ENCODE data around the gene OTUD3. TPM values are rescaled to one million over a fixed set of nuclear protein-coding genes. Genes with fewer than 3 reads are reported as not detected.
A peak's percentile ranks its signal among the peaks of the same experiment; 100 is the strongest.

OTUD3 gene
- total and polyA plus RNA-seq, 2 of the 4 experiments (the other 2 are of a cell fraction) = 2.9 to 3.1 TPM

- POLR2A ChIA-PET (ENCODE audit: unreplicated experiment) = no interaction called here
- H3K4me3 ChIP-seq (ENCODE audit: insufficient read depth, low read depth, low read length) = no peak within 1 kb of the TSS
- CTCF ChIA-PET = no interaction called here
- H2BK15ac ChIP-seq (ENCODE audit: low read depth, low read length) = no peak within 1 kb of the TSS
- H3K23ac ChIP-seq (ENCODE audit: low read depth, low read length) = no peak within 1 kb of the TSS
- peaks cover 12% of the 10 kb centered on the region for H3K27me3 ChIP-seq (ENCODE audit: control insufficient read depth, insufficient read depth, low read length)
- DNase-seq (no peak), ATAC-seq (ENCODE audit: low read depth) (no peak)
- no peaks in the 10 kb centered on the region for H3K36me3 ChIP-seq (ENCODE audit: control insufficient read depth, insufficient read depth, low read length)
- H4K8ac ChIP-seq (ENCODE audit: low read depth in 2 of 2, low read length in 2 of 2) = no peak within 1 kb of the TSS
- no peaks in the 10 kb centered on the region for H4K20me1 ChIP-seq (ENCODE audit: insufficient read depth, low read length)
- no peak within 1 kb of the TSS for H2AK9ac ChIP-seq (replicated peaks; ENCODE audit: low read depth, low read length, poor library complexity)
- no peaks in the 10 kb centered on the region for H3K79me1 ChIP-seq (ENCODE audit: low read depth in 1 of 2, low read length in 2 of 2)
- H3K9ac ChIP-seq (ENCODE audit: low read depth, low read length) = no peak within 1 kb of the TSS
- no peaks in the 10 kb centered on the region for H3K4me1 ChIP-seq (ENCODE audit: control insufficient read depth, insufficient read depth, low read length)
- H3K9me3 ChIP-seq (ENCODE audit: control insufficient read depth, insufficient read depth, low read length) = no peaks in the 10 kb centered on the region
- no peak within 1 kb of the TSS for H3K18ac ChIP-seq (ENCODE audit: low read depth, low read length)
- H4K91ac ChIP-seq (ENCODE audit: insufficient read depth, low read depth, low read length) = no peak within 1 kb of the TSS
- no peak for TF ChIP-seq NFE2L2 (IDR thresholded peaks at IDR 0.05; ENCODE audit: low read depth, low read length)
- no peak for TF ChIP-seq ELK1 (IDR thresholded peaks at IDR 0.05; ENCODE audit: borderline replicate concordance, low read depth, low read length)
- TF ChIP-seq MAFK (IDR thresholded peaks at IDR 0.05; ENCODE audit: low read depth, low read length) = no peak
- no peak for TF ChIP-seq CHD1 (IDR thresholded peaks at IDR 0.05; ENCODE audit: low read depth, low read length)
- no peak for TF ChIP-seq USF2 (IDR thresholded peaks at IDR 0.05; ENCODE audit: low read depth, low read length)
- no peak for TF ChIP-seq RAD21 (IDR thresholded peaks at IDR 0.05; ENCODE audit: low read length)
- no peak for TF ChIP-seq FOS (IDR thresholded peaks at IDR 0.05; ENCODE audit: low read depth, low read length)
- no peak for TF ChIP-seq CTCF (conservative IDR thresholded peaks at IDR 0.05; ENCODE audit: low read depth, low read length)
- no peak for TF ChIP-seq CEBPB (IDR thresholded peaks at IDR 0.05; ENCODE audit: low read depth, low read length)
- TF ChIP-seq RCOR1 (IDR thresholded peaks at IDR 0.05; ENCODE audit: insufficient replicate concordance, low read length) = no peak
- no peak for TF ChIP-seq SMC3 (IDR thresholded peaks at IDR 0.05; ENCODE audit: low read depth, low read length)
- no peak for TF ChIP-seq POLR2A (IDR thresholded peaks at IDR 0.05; ENCODE audit: low read depth, low read length)
- TF ChIP-seq MXI1 (IDR thresholded peaks at IDR 0.05; ENCODE audit: borderline replicate concordance, low read depth, low read length) = no peak
- TF ChIP-seq MAZ (IDR thresholded peaks at IDR 0.05; ENCODE audit: borderline replicate concordance, low read depth, low read length) = no peak
- H2AFZ ChIP-seq (replicated peaks; ENCODE audit: low read length, poor library complexity) = peak within 1 kb of the TSS; percentile 26
- intact Hi-C loops (cut with micrococcal nuclease) (no loop called here), dilution Hi-C loops (cut with HindIII; ENCODE audit: low sequenced_read_pairs, unreplicated experiment) (no loop called here), in situ Hi-C loops (cut with MboI; ENCODE audit: low sequenced_read_pairs) (no loop called here)
- H3K4ac ChIP-seq (ENCODE audit: low read depth, low read length) = no peak within 1 kb of the TSS
- H2BK5ac ChIP-seq (ENCODE audit: low read depth, low read length, poor library complexity, severe bottlenecking) = no peak within 1 kb of the TSS
- H4K5ac ChIP-seq (ENCODE audit: low read depth, low read length) = no peak within 1 kb of the TSS
- no peaks in the 10 kb centered on the region for H3K9me1 ChIP-seq (ENCODE audit: insufficient read depth, low read length)
- no peak within 1 kb of the TSS for H3K27ac ChIP-seq (ENCODE audit: insufficient read depth, low read length)
- no peak within 1 kb of the TSS for H2BK120ac ChIP-seq (ENCODE audit: low read depth, low read length)
- no peak within 1 kb of the TSS for H3K4me2 ChIP-seq (ENCODE audit: low read depth, low read length)
- H2BK20ac ChIP-seq (ENCODE audit: low read depth, low read length) = no peak within 1 kb of the TSS
- no TSS peak for BruUV-seq (replicated peaks)
- no peak within 1 kb of the TSS for H3K14ac ChIP-seq (replicated peaks; ENCODE audit: low read depth, low read length)
- H3K56ac ChIP-seq (ENCODE audit: extremely low read depth, insufficient read depth, low read length) = no peak within 1 kb of the TSS
- WGBS, 2 experiments (ENCODE audit: extremely low coverage in 2 of 2, insufficient read length in 1 of 2) = 0% methylated on average over 1 of the region's 14 CpGs; no CpG with 5 or more reads in 1 of the 2 experiments
- H2AK5ac ChIP-seq (ENCODE audit: low read depth, low read length) = no peak within 1 kb of the TSS
Observed at GRCh38 chr1:19923137-19923952, 41.1 kb downstream of the OTUD3 start, which contains the start of gene PLA2G2E. Gene PLA2G2E (minus strand): TSS chr1:19923617. CDS start chr1:19923559, 58 bp downstream.

Data from IMR-90 (cell line).